ENCODE results near the gene EML3. TPM values are rescaled to one million over a fixed set of nuclear protein-coding genes. Genes with fewer than 3 reads are reported as not detected.
"Not testable (repeated sequence)": the region's sequence is repeated elsewhere in the genome, so short reads cannot be mapped to it uniquely, and the experiment has no call there.

Gene EML3
- polyA plus RNA-seq, 1 donor from 2014 or later, result 13.8 TPM

DNA sequence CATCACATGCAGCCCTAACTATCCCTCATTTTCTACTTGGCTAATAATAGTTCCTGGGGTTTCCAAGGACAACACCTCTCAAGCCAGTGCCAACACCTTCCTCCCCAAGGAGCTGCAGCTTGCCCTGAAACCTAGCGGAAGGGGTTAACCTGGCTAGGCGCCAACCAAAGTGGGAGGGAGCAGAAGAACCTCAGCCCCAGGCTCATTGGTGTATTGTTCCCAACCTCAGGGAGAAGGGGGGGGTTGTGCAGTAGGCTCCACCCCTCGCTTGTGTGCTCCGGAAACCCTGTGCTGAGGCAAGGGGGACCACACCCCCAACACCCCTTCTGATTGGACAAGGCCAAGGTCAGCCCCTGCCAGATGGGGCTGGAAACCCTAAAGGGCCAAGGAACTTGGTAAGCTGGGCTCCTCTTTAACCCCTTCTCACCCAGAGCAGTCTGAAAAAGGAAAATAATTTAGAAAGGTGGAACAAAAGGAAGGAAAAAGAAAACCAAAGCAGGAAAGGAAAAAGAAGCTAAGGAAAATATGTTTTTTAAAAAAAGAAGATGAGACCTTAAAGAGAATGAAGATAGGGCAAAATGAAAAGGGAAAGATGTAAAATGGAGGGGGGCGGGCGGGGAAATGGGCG, 13.4 kb downstream of the EML3 start:
- H3K4me1 Mint-ChIP-seq, result peaks cover 31 to 47% (median 37%) of the 10 kb centered on the region in 3 donors
- H3K27ac Mint-ChIP-seq, result peak overlapping the region; percentile 92 to 98 (median 94)
- H3K4me3 Mint-ChIP-seq, result peak overlapping the region; percentile 89 to 99 (median 96)
- H3K36me3 Mint-ChIP-seq, result peaks cover 11% of the 10 kb centered on the region
- H3K9me3 Mint-ChIP-seq, result peaks cover 0 to 3% (median 0%) of the 10 kb centered on the region in 3 donors
- peaks cover 2% of the 10 kb centered on the region for H3K27me3 Mint-ChIP-seq

DNA sequence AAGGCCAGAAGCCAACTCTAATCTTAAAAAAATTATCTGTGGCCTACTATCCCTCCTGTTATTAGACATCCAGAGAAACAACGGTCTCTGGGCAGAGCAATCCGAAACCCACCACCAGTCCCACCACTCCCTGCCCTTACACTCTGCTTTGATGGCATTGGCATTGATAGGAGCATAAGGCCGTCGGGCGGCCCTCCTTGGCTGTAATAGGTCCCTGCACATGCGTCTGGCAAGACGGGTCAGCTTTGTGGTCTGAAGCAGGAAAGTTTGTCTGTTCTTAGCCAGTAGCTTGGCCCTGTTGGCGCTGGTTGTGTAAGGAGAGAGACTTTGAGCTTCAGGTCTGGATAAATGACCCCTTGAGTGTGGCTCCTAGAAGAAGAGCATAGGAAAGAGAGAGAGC, 17.5 kb downstream of the EML3 start:
- H3K27ac Mint-ChIP-seq, result peak overlapping the region in 1 of 3 donors; percentile 17
- peak overlapping the region in 1 of 4 donors; percentile 87 for H3K4me3 Mint-ChIP-seq
- H3K27me3 Mint-ChIP-seq, result peaks cover 2% of the 10 kb centered on the region
- peaks cover 0 to 3% (median 0%) of the 10 kb centered on the region in 3 donors for H3K9me3 Mint-ChIP-seq
- peaks cover 31 to 47% (median 40%) of the 10 kb centered on the region in 3 donors for H3K4me1 Mint-ChIP-seq
- H3K36me3 Mint-ChIP-seq, result peaks cover 9% of the 10 kb centered on the region

DNA sequence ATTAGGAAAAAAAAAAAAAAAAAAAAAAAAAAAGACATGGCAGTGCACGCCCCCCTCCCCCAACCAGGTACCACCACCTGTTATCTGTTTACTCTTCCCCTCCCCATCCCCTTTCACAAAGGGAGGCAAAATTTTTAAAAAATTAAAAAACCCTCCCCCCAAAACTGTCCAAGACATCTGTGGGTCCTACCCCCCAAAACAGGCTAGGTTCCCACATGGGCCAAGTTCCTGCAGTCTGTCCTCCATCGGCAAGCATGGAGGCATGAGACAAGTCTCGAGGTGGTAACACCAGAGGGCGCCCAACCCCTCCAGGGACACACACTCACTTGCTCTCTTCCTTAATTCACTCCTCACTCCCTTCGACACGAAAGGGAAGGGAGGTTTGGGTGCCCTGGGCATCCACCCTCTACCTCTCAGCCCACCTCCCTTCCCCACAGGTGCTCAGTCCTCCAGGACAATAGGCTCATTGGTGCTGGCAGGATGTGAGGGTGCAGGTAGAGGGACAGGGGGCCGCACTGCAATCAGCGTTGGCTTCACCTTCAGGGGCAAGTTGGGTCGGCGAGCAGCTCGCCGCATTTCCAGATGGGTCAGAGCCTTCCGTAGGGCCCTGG, 19.0 kb downstream of the EML3 start:
- H3K27me3 Mint-ChIP-seq, result no peaks in the 10 kb centered on the region
- peaks cover 15 to 38% (median 26%) of the 10 kb centered on the region in 3 donors for H3K4me1 Mint-ChIP-seq
- H3K9me3 Mint-ChIP-seq, result no peaks in the 10 kb centered on the region
- peak overlapping the region; percentile 70 to 87 (median 87) for H3K4me3 Mint-ChIP-seq
- peak overlapping the region; percentile 62 to 92 (median 78) for H3K27ac Mint-ChIP-seq
- H3K36me3 Mint-ChIP-seq, result peaks cover 6% of the 10 kb centered on the region

DNA sequence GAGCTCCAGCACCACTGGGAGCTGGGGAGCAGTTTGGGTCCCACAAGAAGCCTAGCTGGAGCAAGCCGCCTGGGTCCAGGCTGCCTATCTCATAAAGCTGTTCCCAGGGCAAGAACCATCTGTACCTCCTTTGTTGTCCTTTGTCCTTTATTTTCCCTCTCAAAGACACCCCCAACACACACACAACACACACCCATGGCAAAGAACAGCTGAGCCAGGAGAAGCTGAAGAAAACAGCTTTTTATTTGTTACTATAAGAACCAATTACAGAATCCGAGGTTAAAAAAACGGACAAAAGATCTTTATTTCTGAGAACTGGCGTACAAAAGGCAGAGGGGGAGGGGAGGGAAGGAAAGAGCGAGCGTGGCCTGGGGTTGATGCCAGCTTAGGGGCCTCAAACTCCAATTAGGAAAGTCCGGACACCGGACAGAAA, 19.6 kb downstream of the EML3 start:
- H3K9me3 Mint-ChIP-seq, result no peaks in the 10 kb centered on the region
- H3K4me3 Mint-ChIP-seq, result peak overlapping the region in 3 of 4 donors; percentile 57 to 87 (median 66)
- peaks cover 2% of the 10 kb centered on the region for H3K36me3 Mint-ChIP-seq
- H3K27me3 Mint-ChIP-seq, result no peaks in the 10 kb centered on the region
- peaks cover 11 to 33% (median 20%) of the 10 kb centered on the region in 3 donors for H3K4me1 Mint-ChIP-seq
- peak overlapping the region in 2 of 3 donors; percentile 78 to 81 for H3K27ac Mint-ChIP-seq

DNA sequence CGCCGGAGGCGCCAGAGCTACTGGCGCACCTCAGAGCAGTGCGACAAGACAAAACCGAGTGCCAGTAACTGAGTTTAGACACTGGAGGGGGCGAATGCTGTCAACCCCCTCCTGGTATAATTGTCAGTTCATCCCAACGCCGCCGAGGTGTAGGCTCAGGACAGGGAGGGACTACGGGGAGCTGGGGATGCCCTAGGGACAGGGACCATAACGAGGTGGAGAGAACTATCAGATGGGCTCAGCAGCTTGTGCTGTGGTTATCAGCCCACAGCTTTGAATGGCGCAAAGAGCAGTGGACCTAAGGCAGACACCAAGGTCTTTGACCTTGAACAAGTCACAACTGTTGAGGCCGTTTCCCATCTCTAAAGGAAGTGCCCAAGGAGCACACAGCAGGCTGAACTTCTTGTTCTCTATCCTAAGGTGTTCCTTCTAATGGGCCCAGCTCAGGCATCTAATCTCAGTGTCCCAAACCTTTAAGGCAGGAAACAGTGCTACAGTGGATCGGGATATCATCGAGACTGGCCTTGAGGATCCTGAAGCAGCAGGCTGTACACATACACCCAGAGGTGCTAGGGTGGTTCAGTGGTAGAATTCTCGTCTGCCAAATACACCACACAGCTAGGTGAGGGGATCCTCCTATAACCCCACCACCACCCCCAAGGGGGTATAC, 20.3 kb downstream of the EML3 start:
- Mint-ChIP-seq H3K4me3 (peak overlapping the region; percentile 84 to 98 (median 97)), H3K36me3 (peaks cover 2% of the 10 kb centered on the region), H3K27me3 (no peaks in the 10 kb centered on the region), H3K9me3 (no peaks in the 10 kb centered on the region), H3K4me1 (peaks cover 11 to 27% (median 19%) of the 10 kb centered on the region in 3 donors), H3K27ac (peak overlapping the region; percentile 78 to 99 (median 96))

DNA sequence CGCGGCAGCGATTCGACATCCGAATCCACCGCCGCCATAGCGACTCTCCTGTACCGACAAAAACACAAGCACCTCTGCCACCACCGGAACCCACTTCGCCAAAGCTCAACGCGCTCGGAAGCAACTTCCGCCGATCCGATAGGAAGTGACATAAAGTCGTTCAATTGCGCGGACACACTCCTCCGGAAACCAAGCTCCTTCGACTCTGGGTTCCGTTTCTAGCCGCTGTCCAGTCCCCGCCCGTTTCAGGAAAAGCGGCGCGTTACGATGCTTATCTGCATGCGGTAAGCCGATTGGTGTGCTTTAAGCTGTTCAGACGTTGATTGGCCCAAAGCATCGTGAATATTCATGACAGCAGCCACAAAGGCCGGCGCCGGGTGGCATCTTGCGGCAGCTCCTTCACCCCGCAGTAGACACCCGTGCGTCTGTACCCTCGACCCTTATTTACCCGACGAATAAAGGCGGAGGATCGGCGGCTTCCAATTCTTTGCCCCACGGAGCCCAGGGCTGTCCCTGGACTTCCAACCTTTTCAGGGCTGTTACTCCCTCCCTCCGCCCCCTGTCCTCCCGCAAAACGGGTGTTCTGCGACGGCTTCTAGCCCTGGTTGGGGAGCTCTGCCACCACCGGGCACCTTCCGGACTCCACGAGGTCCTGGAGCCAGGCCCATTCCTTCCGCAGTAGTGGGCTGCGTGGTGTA, 21.0 kb downstream of the EML3 start, which contains the start of gene TUT1:
TUT1 (minus strand) TSS at position 76 of the 698 bp plus-strand sequence; CDS start at position 38, 38 bp downstream.
- Mint-ChIP-seq H3K4me1 (peaks cover 11 to 27% (median 19%) of the 10 kb centered on the region in 3 donors), H3K27ac (peak within 1 kb of the TSS; percentile 78 to 99 (median 96)), H3K36me3 (peaks cover 2% of the 10 kb centered on the region), H3K9me3 (no peaks in the 10 kb centered on the region), H3K4me3 (peak within 1 kb of the TSS; percentile 84 to 98 (median 97)), H3K27me3 (no peaks in the 10 kb centered on the region)

DNA sequence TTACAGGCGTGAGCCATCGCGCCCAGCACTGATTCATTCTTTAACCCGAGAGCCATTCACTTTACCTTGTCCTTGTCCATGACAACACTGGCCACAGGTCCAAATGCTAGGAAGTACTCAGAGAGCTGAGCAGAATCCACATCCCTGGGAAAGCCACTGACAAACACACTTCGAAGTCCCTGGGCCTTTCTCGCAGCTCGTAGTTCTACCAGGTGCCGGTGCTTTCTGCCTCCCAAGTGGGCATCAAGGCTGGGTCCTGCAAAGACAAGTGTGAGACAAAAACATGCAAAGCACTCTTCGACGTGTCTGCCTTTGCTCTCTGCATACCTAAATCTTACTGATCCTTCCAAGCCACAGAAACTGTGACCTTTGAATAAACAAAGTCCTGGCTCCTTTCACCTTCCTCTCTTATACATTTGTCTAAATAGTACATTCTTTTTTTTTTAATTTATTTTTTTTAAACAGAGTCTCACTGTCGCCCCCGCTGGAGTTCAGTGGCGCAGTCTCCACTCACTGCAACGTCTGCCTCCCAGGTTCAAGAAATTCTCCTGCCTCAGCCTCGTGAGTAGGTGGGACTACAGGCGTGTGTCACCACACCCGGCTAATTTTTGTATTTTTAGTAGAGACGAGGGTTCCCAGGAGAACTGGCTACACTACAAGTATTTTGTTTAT, 23.5 kb downstream of the EML3 start:
- Mint-ChIP-seq H3K4me3 (peak overlapping the region in 2 of 4 donors; percentile 22 to 47), H3K27ac (no peak overlapping the region)

DNA sequence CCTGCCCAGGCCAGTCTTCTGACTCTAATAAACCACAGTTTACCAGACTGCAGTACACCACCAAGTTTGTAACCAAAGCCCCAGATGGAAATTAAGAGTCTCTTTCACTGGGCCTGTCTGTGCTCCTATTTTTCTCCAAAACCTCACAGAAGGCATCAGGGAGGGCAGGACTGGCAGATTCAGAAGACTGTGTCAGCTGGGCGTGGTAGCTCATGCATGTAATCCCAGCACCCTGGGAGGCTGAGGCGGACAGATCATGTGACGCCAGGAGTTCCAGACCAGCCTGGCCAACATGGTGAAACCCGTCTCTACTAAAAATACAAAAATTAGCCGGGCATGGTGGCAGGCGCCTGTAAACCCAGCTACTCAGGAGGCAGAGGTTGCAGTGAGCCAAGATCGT, 27.2 kb downstream of the EML3 start:
- not testable (repeated sequence) for H3K9me3 Mint-ChIP-seq

More for the DNA sequence above, 23.5 kb downstream of the EML3 start:
- Mint-ChIP-seq H3K27me3 (no peaks in the 10 kb centered on the region), H3K9me3 (no peaks in the 10 kb centered on the region), H3K4me1 (peaks cover 11 to 23% (median 19%) of the 10 kb centered on the region in 3 donors), H3K36me3 (peaks cover 2% of the 10 kb centered on the region)

DNA sequence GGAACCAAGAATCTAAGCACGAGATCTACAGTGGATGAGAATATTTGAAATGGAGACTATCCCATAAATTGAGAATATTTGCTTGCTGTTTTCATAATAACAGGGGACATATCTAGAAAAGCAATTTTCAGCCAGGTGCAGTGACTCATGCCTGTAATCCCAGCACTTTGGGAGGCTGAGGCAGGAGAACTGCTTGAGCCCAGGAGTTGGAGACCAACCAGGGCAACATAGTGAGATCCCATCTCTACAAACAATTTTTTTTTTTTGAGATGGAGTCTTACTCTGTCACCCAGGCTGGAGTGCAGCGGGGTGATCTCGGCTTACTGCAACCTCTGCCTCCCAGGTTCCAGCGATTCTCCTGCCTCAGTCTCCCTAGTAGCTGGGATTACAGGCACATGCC, 30.8 kb downstream of the EML3 start:
- H3K27me3 Mint-ChIP-seq, H3K36me3 Mint-ChIP-seq, H3K9me3 Mint-ChIP-seq, H3K4me1 Mint-ChIP-seq: not testable (repeated sequence)
- H3K27ac Mint-ChIP-seq, result peak overlapping the region in 1 of 3 donors; percentile 43
- peak overlapping the region in 1 of 4 donors; percentile 32 for H3K4me3 Mint-ChIP-seq

More for the DNA sequence above, 27.2 kb downstream of the EML3 start:
- H3K36me3 Mint-ChIP-seq, H3K27ac Mint-ChIP-seq, H3K4me3 Mint-ChIP-seq, H3K27me3 Mint-ChIP-seq: not testable (repeated sequence)
- peaks cover 0 to 10% (median 0%) of the 10 kb centered on the region in 3 donors for H3K4me1 Mint-ChIP-seq

DNA sequence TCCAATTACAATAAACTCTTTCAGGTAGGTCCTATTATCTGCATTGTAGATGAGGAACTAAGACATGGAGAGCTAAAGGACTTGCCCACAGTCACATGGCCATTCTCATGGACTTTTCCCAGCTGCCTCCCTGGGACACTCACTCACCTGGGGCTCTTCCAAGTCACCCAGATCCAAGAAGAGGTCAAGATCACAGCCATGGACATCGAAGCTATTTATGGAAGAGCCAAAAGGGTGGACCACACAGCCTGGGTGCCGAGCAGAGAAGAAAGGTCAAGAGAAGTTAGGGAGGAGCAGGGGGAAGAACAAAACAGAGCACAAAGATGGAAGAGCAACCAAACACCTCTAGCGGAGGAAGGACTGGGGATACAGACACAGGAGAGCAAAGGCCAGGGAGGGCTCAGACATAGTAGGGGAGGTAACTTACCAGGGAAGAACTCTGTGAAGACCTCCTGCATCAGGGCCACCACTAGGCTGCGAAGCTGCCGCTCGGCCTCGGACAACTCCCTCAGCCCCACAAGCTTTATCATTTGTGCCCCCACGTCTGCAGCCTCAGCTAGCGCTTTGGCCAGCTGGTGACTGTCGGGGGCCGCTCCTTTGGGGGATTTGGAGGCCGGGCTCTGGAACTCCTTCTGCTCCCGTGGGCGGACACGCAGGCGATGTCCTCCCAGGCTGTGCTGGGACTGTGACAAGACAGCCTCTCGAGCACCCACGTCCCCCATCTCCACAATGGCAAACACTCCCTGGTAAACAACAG, 31.4 kb downstream of the EML3 start:
- no peaks in the 10 kb centered on the region for H3K36me3 Mint-ChIP-seq
- no peaks in the 10 kb centered on the region for H3K27me3 Mint-ChIP-seq
- peak overlapping the region in 2 of 3 donors; percentile 43 to 85 for H3K27ac Mint-ChIP-seq
- H3K9me3 Mint-ChIP-seq, result no peaks in the 10 kb centered on the region
- peaks cover 0 to 3% (median 2%) of the 10 kb centered on the region in 3 donors for H3K4me1 Mint-ChIP-seq
- H3K4me3 Mint-ChIP-seq, result peak overlapping the region in 1 of 4 donors; percentile 32

DNA sequence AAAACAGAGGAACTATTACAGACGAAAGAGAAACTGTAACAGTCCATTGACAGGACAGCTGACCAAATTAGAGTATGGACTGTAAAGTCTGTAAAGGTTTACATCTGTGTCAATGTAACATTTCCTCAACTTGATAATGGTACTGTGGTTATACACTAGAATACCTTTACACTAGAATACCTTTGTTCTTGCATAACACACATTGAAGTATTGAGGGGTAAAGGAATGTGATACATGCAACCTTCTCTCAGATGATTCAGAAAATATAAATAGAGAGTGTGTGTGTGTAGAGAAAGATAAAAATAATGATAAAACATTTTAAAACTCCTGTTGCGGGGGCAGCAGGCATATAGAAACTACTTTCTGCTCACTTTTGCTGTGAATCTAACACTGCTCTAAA, 33.3 kb downstream of the EML3 start:
- no peak overlapping the region for H3K4me3 Mint-ChIP-seq
- H3K27me3 Mint-ChIP-seq, result no peaks in the 10 kb centered on the region
- H3K4me1 Mint-ChIP-seq, result peaks cover 5 to 9% (median 9%) of the 10 kb centered on the region in 3 donors
- no peaks in the 10 kb centered on the region for H3K9me3 Mint-ChIP-seq
- no peak overlapping the region for H3K27ac Mint-ChIP-seq
- no peaks in the 10 kb centered on the region for H3K36me3 Mint-ChIP-seq

DNA sequence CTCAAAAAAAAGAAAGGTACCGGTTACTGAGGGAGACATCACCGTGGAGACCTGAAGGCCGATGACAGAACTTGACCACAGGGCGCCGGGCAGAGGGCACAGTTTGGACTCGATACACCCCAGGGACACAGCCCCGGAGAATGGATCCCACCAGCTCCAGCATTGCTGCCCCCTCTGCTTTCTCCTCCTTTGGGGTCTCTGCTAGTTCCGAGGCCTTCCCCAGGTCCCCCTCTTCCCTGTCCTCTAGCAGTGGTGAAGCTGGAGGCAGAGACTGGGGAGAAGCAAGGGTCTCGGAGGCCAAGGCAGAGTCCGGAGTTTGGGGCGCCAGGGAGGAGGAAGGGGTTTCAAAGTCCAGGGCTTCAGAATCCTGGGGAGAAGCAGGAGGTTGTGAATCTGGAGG, 34.0 kb downstream of the EML3 start:
- Mint-ChIP-seq H3K27ac (no peak overlapping the region), H3K9me3 (no peaks in the 10 kb centered on the region), H3K4me1 (peaks cover 9 to 12% (median 9%) of the 10 kb centered on the region in 3 donors), H3K27me3 (no peaks in the 10 kb centered on the region), H3K4me3 (no peak overlapping the region), H3K36me3 (no peaks in the 10 kb centered on the region)

DNA sequence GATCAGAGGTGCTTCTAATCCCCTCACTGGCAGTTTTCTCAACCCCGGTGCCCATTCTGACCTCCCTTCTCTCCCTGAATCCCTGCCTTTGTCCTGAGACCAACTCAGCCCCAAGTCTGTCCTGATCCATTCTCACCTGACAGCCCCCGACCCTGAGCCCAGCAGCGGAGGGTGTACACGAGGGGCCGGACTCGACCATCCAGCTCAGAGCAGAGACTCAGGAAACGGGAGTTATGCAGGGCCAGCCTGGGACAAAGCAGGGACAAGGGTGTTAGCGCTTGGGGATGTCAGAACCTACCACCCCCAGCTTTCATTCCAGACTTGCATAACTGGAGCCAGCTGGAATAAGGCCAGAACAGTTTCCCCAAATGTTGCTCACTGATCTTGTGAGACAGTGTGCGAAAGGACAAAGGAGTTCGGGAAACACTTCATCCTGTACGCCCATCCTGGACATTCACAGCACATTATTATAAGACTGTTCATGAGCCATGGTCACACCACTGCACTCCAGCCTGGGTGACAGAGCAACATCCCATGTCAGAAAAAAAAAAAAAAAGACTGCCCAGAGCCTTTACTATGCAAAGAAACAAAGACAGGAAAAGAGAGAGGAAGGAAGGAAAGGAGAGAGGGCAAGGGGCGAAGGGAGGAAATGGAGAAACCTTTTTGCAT, 35.4 kb downstream of the EML3 start:
- H3K4me1 Mint-ChIP-seq, result peaks cover 18 to 20% (median 19%) of the 10 kb centered on the region in 3 donors
- no peaks in the 10 kb centered on the region for H3K36me3 Mint-ChIP-seq
- no peaks in the 10 kb centered on the region for H3K9me3 Mint-ChIP-seq
- H3K27me3 Mint-ChIP-seq, result no peaks in the 10 kb centered on the region
- H3K4me3 Mint-ChIP-seq, result peak overlapping the region in 1 of 4 donors; percentile 66
- H3K27ac Mint-ChIP-seq, result no peak overlapping the region
